Astrocyte (in vitro differentiated cells and primary cell): ENCODE results near the gene ME3. TPM values are rescaled to one million over a fixed set of nuclear protein-coding genes. Genes with fewer than 3 reads are reported as not detected.
"Not testable (repeated sequence)": the region's sequence is repeated elsewhere in the genome, so short reads cannot be mapped to it uniquely, and the experiment has no call there.

Experiments
- DNase-seq: peaks from one replicate; pipeline ENCODE4 v3.0.0-alpha.2; 2010; ENCODE audit warnings: low read depth
- FAIRE-seq: peaks from 2 replicates; lab custom pipeline; 2011; peaks lifted over from hg19 to GRCh38; lab: Jason Lieb, UNC
- H2AFZ ChIP-seq: 2 replicates; pipeline ENCODE4 v1.6.0; 2012; ENCODE audit warnings: low read depth, low read length, inconsistent platforms
- H3K27ac ChIP-seq: 2 replicates; pipeline ENCODE4 v1.5.1; 2011; ENCODE audit warnings: low read depth, low read length, inconsistent platforms
- H3K27me3 ChIP-seq: 2 replicates; pipeline ENCODE4 v1.6.0; 2011; ENCODE audit warnings: low read length, inconsistent platforms; ENCODE audit not compliant: insufficient read depth
- H3K36me3 ChIP-seq: 2 replicates; pipeline ENCODE4 v1.5.1; 2011; ENCODE audit warnings: low read length, inconsistent platforms; ENCODE audit not compliant: insufficient read depth
- H3K4me1 ChIP-seq: 2 replicates; pipeline ENCODE4 v1.5.1; 2011; ENCODE audit warnings: low read length, inconsistent platforms; ENCODE audit not compliant: insufficient read depth
- H3K4me2 ChIP-seq: 2 replicates; pipeline ENCODE4 v1.6.0; 2012; ENCODE audit warnings: low read length, inconsistent platforms
- H3K4me3 ChIP-seq: 2 replicates; pipeline ENCODE4 v1.5.1; 2011; ENCODE audit warnings: low read depth, mild to moderate bottlenecking, low read length, inconsistent platforms; ENCODE audit not compliant: insufficient read depth
- H3K79me2 ChIP-seq: 2 replicates; pipeline ENCODE4 v1.6.0; 2012; ENCODE audit warnings: mild to moderate bottlenecking, low read length, inconsistent platforms; ENCODE audit not compliant: insufficient read depth
- H3K9ac ChIP-seq: 2 replicates; pipeline ENCODE4 v1.6.0; 2012; ENCODE audit warnings: mild to moderate bottlenecking, low read length, inconsistent platforms
- H3K9me3 ChIP-seq: 2 replicates; pipeline ENCODE4 v1.5.1; 2012; ENCODE audit warnings: low read depth, mild to moderate bottlenecking, low read length, inconsistent platforms; ENCODE audit not compliant: insufficient read depth
- H4K20me1 ChIP-seq: 2 replicates; pipeline ENCODE4 v1.6.0; 2012; ENCODE audit warnings: low read length, inconsistent platforms; ENCODE audit not compliant: insufficient read depth
- H3K27ac Mint-ChIP-seq: one replicate; pipeline ENCODE4 v1.8.0; 2021; ENCODE audit warnings: mild to moderate bottlenecking, mixed read lengths; ENCODE audit not compliant: unreplicated experiment
- H3K27me3 Mint-ChIP-seq: one replicate; pipeline ENCODE4 v1.8.0; 2021; ENCODE audit warnings: low read depth, mixed read lengths; ENCODE audit not compliant: unreplicated experiment
- H3K36me3 Mint-ChIP-seq: one replicate; pipeline ENCODE4 v1.8.0; 2021; ENCODE audit warnings: low read depth, mixed read lengths; ENCODE audit not compliant: unreplicated experiment
- H3K4me1 Mint-ChIP-seq: one replicate; pipeline ENCODE4 v1.8.0; 2021; ENCODE audit warnings: low read depth, mixed read lengths; ENCODE audit not compliant: unreplicated experiment
- H3K4me3 Mint-ChIP-seq: one replicate; pipeline ENCODE4 v1.8.0; 2021; ENCODE audit warnings: mild to moderate bottlenecking, moderate library complexity, mixed read lengths; ENCODE audit not compliant: unreplicated experiment
- H3K9me3 Mint-ChIP-seq: one replicate; pipeline ENCODE4 v1.8.0; 2021; ENCODE audit warnings: mild to moderate bottlenecking, mixed read lengths; ENCODE audit not compliant: unreplicated experiment
- CTCF ChIP-seq: IDR thresholded peaks from 2 replicates; pipeline ENCODE4 v1.5.1; 2011; ENCODE audit warnings: low read depth, mild to moderate bottlenecking, inconsistent platforms, low read length, moderate library complexity; ENCODE audit not compliant: insufficient read depth
- EZH2 ChIP-seq: IDR thresholded peaks from 2 replicates; pipeline ENCODE4 v1.6.1; 2012; ENCODE audit warnings: mild to moderate bottlenecking, low read length, inconsistent platforms; ENCODE audit not compliant: insufficient read depth
- total RNA-seq: library from RNA; stranded (reverse); gene quantifications from 2 replicates; pipeline ENCODE4 v1.2.1, GENCODE V29; 2021

Gene ME3
- total RNA-seq, 1 donor from 2014 or later, result 28.6 TPM

DNA sequence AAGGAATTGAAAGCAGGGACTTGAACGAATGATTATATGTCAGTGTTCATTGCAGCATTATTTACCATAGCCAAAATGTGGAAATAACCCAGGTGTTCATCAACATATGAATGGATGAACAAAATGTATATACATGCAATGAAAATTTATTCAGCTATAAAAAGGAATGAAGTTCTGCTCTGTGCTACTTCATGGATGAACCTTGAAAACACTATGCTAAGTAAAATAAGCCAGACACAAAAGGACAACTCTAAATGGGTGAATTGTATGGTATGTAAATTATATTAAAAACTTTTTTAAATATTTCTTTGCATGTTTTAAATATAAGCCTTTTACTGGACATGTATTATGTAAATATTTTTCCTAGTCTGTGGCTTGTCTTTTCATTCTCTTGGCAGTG lies 107.0 kb downstream of the ME3 start:
- H3K4me2 ChIP-seq, result no peak overlapping the region
- no peak overlapping the region for H3K27ac Mint-ChIP-seq
- H3K36me3 Mint-ChIP-seq, result peaks cover 5% of the 10 kb centered on the region

DNA sequence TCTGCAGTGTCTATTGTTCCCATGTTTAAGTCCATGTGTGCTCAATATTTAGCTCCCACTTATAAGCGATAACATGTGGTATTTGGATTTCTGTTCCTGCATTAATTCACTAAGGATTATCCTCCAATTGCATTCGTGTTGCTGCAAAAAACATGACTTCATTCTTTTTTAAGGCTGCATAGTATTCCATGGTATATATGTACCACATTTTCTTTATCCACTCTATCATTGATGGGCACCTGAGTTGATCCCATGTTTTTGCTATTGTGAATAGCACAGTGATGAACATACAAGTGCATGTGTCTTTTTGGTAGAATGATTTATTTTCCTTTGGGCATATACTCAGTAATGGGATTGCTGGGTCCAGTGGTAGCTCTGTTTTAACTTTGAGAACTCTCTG lies 109.6 kb downstream of the ME3 start:
- H3K36me3 Mint-ChIP-seq, result peaks cover 11% of the 10 kb centered on the region
- not testable (repeated sequence) for H3K27ac Mint-ChIP-seq, H3K27me3 Mint-ChIP-seq, H3K4me3 Mint-ChIP-seq, FAIRE-seq, H3K27ac ChIP-seq, H3K4me3 ChIP-seq, H4K20me1 ChIP-seq, H3K79me2 ChIP-seq, DNase-seq, H3K27me3 ChIP-seq, H2AFZ ChIP-seq, H3K9ac ChIP-seq, H3K36me3 ChIP-seq, H3K9me3 ChIP-seq, H3K4me2 ChIP-seq, H3K9me3 Mint-ChIP-seq
- peaks cover 24% of the 10 kb centered on the region for H3K4me1 Mint-ChIP-seq
- peaks cover 20% of the 10 kb centered on the region for H3K4me1 ChIP-seq

More for the DNA sequence above, 107.0 kb downstream of the ME3 start:
- H3K4me1 Mint-ChIP-seq, result peaks cover 8% of the 10 kb centered on the region
- no peak overlapping the region for H2AFZ ChIP-seq
- peaks cover 8% of the 10 kb centered on the region for H3K4me1 ChIP-seq
- no peaks in the 10 kb centered on the region for H3K27me3 Mint-ChIP-seq
- peaks cover 6% of the 10 kb centered on the region for H3K9me3 Mint-ChIP-seq
- no peak overlapping the region for H3K4me3 ChIP-seq
- no peaks in the 10 kb centered on the region for H3K27me3 ChIP-seq
- no peaks in the 10 kb centered on the region for H3K36me3 ChIP-seq
- FAIRE-seq (no peak), DNase-seq (no peak)
- no peaks in the 10 kb centered on the region for H4K20me1 ChIP-seq
- H3K79me2 ChIP-seq, result no peaks in the 10 kb centered on the region
- no peaks in the 10 kb centered on the region for H3K9me3 ChIP-seq
- no peak overlapping the region for H3K9ac ChIP-seq
- TF ChIP-seq CTCF, result no peak
- no peak for TF ChIP-seq EZH2
- no peak overlapping the region for H3K4me3 Mint-ChIP-seq
- H3K27ac ChIP-seq, result no peak overlapping the region

- Histone ChIP-seq H3K9ac (peak overlapping the region; percentile 69), H3K79me2 (no peaks in the 10 kb centered on the region), H3K27me3 (no peaks in the 10 kb centered on the region), H3K36me3 (no peaks in the 10 kb centered on the region), H2AFZ (peak overlapping the region; percentile 37), H4K20me1 (no peaks in the 10 kb centered on the region), H3K4me1 (peaks cover 12% of the 10 kb centered on the region), H3K4me3 (no peak overlapping the region), H3K4me2 (peak overlapping the region; percentile 73), H3K9me3 (no peaks in the 10 kb centered on the region), H3K27ac (peak overlapping the region; percentile 89)
- Mint-ChIP-seq H3K27ac (peak overlapping the region; percentile 100), H3K4me3 (peak overlapping the region; percentile 50), H3K4me1 (peaks cover 22% of the 10 kb centered on the region), H3K27me3 (no peaks in the 10 kb centered on the region), H3K36me3 (peaks cover 15% of the 10 kb centered on the region), H3K9me3 (peaks cover 6% of the 10 kb centered on the region)
- FAIRE-seq, result peak; percentile 75
- no peak for TF ChIP-seq CTCF
- TF ChIP-seq EZH2, result no peak
- peak; percentile 85 for DNase-seq
Observed at GRCh38 chr11:86559311-86559945, 113.0 kb downstream of the ME3 start.
